Fibroblast of lung (primary cell): ENCODE results near the gene DDX25. TPM values are rescaled to one million over a fixed set of nuclear protein-coding genes. Genes with fewer than 3 reads are reported as not detected.

Experiments
- DNase-seq, 2 donors: peaks; one replicate each; pipeline versions ENCODE4 v3.0.0 to v3.0.0-alpha.2; 2010; ENCODE audit warnings: low read depth in 2 of 2
- H2AFZ ChIP-seq: 2 replicates; pipeline ENCODE4 v1.5.1; 2012; ENCODE audit warnings: low read length, control low read depth, inconsistent platforms
- H3K27ac ChIP-seq: 2 replicates; pipeline ENCODE4 v1.5.1; 2011; ENCODE audit warnings: low read length, control low read depth; ENCODE audit not compliant: insufficient read depth
- H3K27me3 ChIP-seq: 2 replicates; pipeline ENCODE4 v1.5.1; 2011; ENCODE audit warnings: mild to moderate bottlenecking, low read length; ENCODE audit not compliant: control insufficient read depth, insufficient read depth
- H3K36me3 ChIP-seq: 2 replicates; pipeline ENCODE4 v1.5.1; 2011; ENCODE audit warnings: low read length; ENCODE audit not compliant: control insufficient read depth, insufficient read depth
- H3K4me1 ChIP-seq: 2 replicates; pipeline ENCODE4 v1.5.1; 2011; ENCODE audit warnings: low read length; ENCODE audit not compliant: control insufficient read depth, insufficient read depth; ENCODE audit errors: extremely low read depth
- H3K4me2 ChIP-seq: 2 replicates; pipeline ENCODE4 v1.5.1; 2011; ENCODE audit warnings: low read length, control low read depth; ENCODE audit not compliant: insufficient read depth; ENCODE audit errors: extremely low read depth
- H3K4me3 ChIP-seq, 4 experiments: fragments of 200-600 bp in 1 of 4; sonication (generic) in 1 of 4; replicated peaks in 1 of 4; 2 replicates each; pipeline ENCODE4 v1.5.1; 2011 to 2016; ENCODE audit warnings: low read length in 4 of 4, low read depth in 3 of 4, mild to moderate bottlenecking in 3 of 4, control low read depth in 2 of 4, inconsistent platforms in 1 of 4, mixed read lengths in 1 of 4; ENCODE audit not compliant: insufficient read depth in 1 of 4; ENCODE audit errors: control extremely low read depth in 1 of 4
- H3K79me2 ChIP-seq: 2 replicates; pipeline ENCODE4 v1.5.1; 2012; ENCODE audit warnings: mild to moderate bottlenecking, low read length, inconsistent platforms; ENCODE audit not compliant: control insufficient read depth, insufficient read depth
- H3K9ac ChIP-seq: 2 replicates; pipeline ENCODE4 v1.5.1; 2011; ENCODE audit warnings: mild to moderate bottlenecking, low read length, control low read depth; ENCODE audit not compliant: insufficient read depth
- H3K9me3 ChIP-seq: 2 replicates; pipeline ENCODE4 v1.5.1; 2012; ENCODE audit warnings: low read depth, low read length; ENCODE audit not compliant: control insufficient read depth, insufficient read depth
- H4K20me1 ChIP-seq: 2 replicates; pipeline ENCODE4 v1.5.1; 2011; ENCODE audit warnings: low read length; ENCODE audit not compliant: control insufficient read depth, insufficient read depth; ENCODE audit errors: extremely low read depth
- CTCF ChIP-seq, 2 donors: IDR thresholded peaks in 1 of 2; conservative IDR thresholded peaks in 1 of 2; 1 replicate in 1 of 2; 2 replicates in 1 of 2; pipeline ENCODE4 v1.5.1; 2011 to 2012; ENCODE audit warnings: low read length in 2 of 2, control low read depth in 1 of 2, inconsistent platforms in 1 of 2, low read depth in 1 of 2, mild to moderate bottlenecking in 1 of 2
- EZH2 ChIP-seq: IDR thresholded peaks from 2 replicates; pipeline ENCODE4 v1.5.1; 2012; ENCODE audit warnings: low read length, control low read depth, mild to moderate bottlenecking; ENCODE audit errors: missing control alignments
- polyA plus RNA-seq, 2 donors: library from polyadenylated mRNA; depleted of rRNA in 1 of 2; stranded (reverse) in 1 of 2; unstranded in 1 of 2; fragments of >200 nt; gene quantifications; 2 replicates each; pipeline ENCODE4 v1.2.1, GENCODE V29; 2011 to 2012; ENCODE audit warnings: missing spikeins in 1 of 2
- total RNA-seq: library from RNA; depleted of rRNA; stranded (reverse); fragments of >200 nt; gene quantifications from 2 replicates; pipeline ENCODE4 v1.2.1, GENCODE V29; 2014

Gene DDX25
- total and polyA plus RNA-seq, 2 donors (not counting 1 experiment from before 2014, with no cell fraction given), result not detected

GRCh38 chr11:125953401-125953935 lies 49.2 kb downstream of the DDX25 start:
- no peak overlapping the region for H3K27ac ChIP-seq
- DNase-seq, result no peak
- TF ChIP-seq CTCF (conservative IDR thresholded peaks at IDR 0.05 in 1 of 2, IDR thresholded peaks at IDR 0.05 in 1 of 2; ENCODE audit: low read depth in 1 of 2, low read length in 2 of 2) (no peak), EZH2 (no peak)
- no peaks in the 10 kb centered on the region for H4K20me1 ChIP-seq
- H3K9me3 ChIP-seq, result no peaks in the 10 kb centered on the region
- no peak overlapping the region for H3K9ac ChIP-seq
- no peaks in the 10 kb centered on the region for H3K4me1 ChIP-seq
- H3K79me2 ChIP-seq, result no peaks in the 10 kb centered on the region
- H3K4me3 ChIP-seq, result no peak overlapping the region
- H2AFZ ChIP-seq, result no peak overlapping the region
- no peaks in the 10 kb centered on the region for H3K36me3 ChIP-seq
- peaks cover 2% of the 10 kb centered on the region for H3K27me3 ChIP-seq
- no peak overlapping the region for H3K4me2 ChIP-seq

- no peaks in the 10 kb centered on the region for H3K36me3 ChIP-seq
- H3K27ac ChIP-seq, result no peak overlapping the region
- no peaks in the 10 kb centered on the region for H3K4me1 ChIP-seq
- H3K27me3 ChIP-seq, result peaks cover 2% of the 10 kb centered on the region
- no peak overlapping the region for H3K9ac ChIP-seq
- H4K20me1 ChIP-seq, result no peaks in the 10 kb centered on the region
- H3K9me3 ChIP-seq, result no peaks in the 10 kb centered on the region
- H2AFZ ChIP-seq, result no peak overlapping the region
- no peak overlapping the region for H3K4me3 ChIP-seq
- DNase-seq, result no peak
- no peak for TF ChIP-seq CTCF (conservative IDR thresholded peaks at IDR 0.05 in 1 of 2, IDR thresholded peaks at IDR 0.05 in 1 of 2; ENCODE audit: low read depth in 1 of 2, low read length in 2 of 2)
- no peak for TF ChIP-seq EZH2
- H3K79me2 ChIP-seq, result no peaks in the 10 kb centered on the region
- H3K4me2 ChIP-seq, result no peak overlapping the region
Observed at GRCh38 chr11:125954123-125954944, 50.0 kb downstream of the DDX25 start.

- H2AFZ ChIP-seq, result no peak overlapping the region
- no peaks in the 10 kb centered on the region for H3K36me3 ChIP-seq
- TF ChIP-seq EZH2 (no peak), CTCF (conservative IDR thresholded peaks at IDR 0.05 in 1 of 2, IDR thresholded peaks at IDR 0.05 in 1 of 2; ENCODE audit: low read depth in 1 of 2, low read length in 2 of 2) (no peak)
- DNase-seq, result no peak
- H3K4me1 ChIP-seq, result no peaks in the 10 kb centered on the region
- H3K27ac ChIP-seq, result no peak overlapping the region
- no peak overlapping the region for H3K9ac ChIP-seq
- no peak overlapping the region for H3K4me2 ChIP-seq
- no peaks in the 10 kb centered on the region for H3K9me3 ChIP-seq
- H4K20me1 ChIP-seq, result no peaks in the 10 kb centered on the region
- H3K4me3 ChIP-seq, result no peak overlapping the region
- H3K27me3 ChIP-seq, result peaks cover 2% of the 10 kb centered on the region
- H3K79me2 ChIP-seq, result no peaks in the 10 kb centered on the region
Observed at GRCh38 chr11:125954945-125955640, 50.8 kb downstream of the DDX25 start.
